Tibial nerve (tissue), 3 donors: ENCODE results near the gene POTEH.
"Not testable (repeated sequence)": the region's sequence is repeated elsewhere in the genome, so short reads cannot be mapped to it uniquely, and the experiment has no call there.

ENCODE experiments used
- POLR2A ChIP-seq, 2 donors: fragments of 450-650 bp; IDR thresholded peaks; one replicate each; pipeline ENCODE4 v1.6.1; 2017; ENCODE audit warnings: antibody characterized with exemption in 2 of 2, mild to moderate bottlenecking in 2 of 2, moderate library complexity in 2 of 2
- TF ChIP-seq, protein P1 (sequence below), 5 experiments: fragments of 200-600 bp in 3 of 5; fragments of 450-650 bp in 2 of 5; sonication (generic) in 3 of 5; IDR thresholded peaks; one replicate each; pipeline ENCODE4 v1.5.1; 2016 to 2019; ENCODE audit warnings: antibody characterized with exemption in 5 of 5, mild to moderate bottlenecking in 3 of 5, moderate library complexity in 2 of 5

DNA sequence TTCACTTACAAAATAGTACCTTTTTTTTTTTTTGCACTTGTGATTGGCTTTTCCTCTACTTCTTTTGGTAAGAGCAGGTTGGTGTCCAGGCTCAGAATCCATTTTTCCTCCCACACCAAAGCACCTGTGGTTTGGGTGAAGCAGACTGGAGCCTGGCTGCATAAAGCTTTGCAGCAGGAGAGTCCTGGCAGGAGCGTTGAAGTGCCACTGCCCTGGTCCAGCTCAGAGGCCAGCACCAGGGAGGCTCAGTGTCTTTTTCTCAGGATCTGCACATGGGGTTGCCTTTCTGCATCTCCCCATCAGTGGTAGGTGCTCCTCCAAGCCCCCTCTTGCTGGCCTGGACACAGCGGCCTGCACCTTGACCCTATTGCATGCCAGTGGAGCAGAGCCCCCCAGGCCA, 1.7 kb upstream of the POTEH start:
- TF ChIP-seq, protein P1, sequence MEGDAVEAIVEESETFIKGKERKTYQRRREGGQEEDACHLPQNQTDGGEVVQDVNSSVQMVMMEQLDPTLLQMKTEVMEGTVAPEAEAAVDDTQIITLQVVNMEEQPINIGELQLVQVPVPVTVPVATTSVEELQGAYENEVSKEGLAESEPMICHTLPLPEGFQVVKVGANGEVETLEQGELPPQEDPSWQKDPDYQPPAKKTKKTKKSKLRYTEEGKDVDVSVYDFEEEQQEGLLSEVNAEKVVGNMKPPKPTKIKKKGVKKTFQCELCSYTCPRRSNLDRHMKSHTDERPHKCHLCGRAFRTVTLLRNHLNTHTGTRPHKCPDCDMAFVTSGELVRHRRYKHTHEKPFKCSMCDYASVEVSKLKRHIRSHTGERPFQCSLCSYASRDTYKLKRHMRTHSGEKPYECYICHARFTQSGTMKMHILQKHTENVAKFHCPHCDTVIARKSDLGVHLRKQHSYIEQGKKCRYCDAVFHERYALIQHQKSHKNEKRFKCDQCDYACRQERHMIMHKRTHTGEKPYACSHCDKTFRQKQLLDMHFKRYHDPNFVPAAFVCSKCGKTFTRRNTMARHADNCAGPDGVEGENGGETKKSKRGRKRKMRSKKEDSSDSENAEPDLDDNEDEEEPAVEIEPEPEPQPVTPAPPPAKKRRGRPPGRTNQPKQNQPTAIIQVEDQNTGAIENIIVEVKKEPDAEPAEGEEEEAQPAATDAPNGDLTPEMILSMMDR (IDR thresholded peaks at IDR 0.05): not testable (repeated sequence)
- TF ChIP-seq POLR2A (IDR thresholded peaks at IDR 0.05): not testable (repeated sequence)
